ENCODE data around the gene INTS15. TPM values are rescaled to one million over a fixed set of nuclear protein-coding genes. Genes with fewer than 3 reads are reported as not detected.

The INTS15 gene
- total and polyA plus RNA-seq, 9 of the 15 experiments (the other 6 are each of a cell fraction or from before 2014, with no cell fraction given): 0.52 to 28.9 (median 11.6) TPM

DNA sequence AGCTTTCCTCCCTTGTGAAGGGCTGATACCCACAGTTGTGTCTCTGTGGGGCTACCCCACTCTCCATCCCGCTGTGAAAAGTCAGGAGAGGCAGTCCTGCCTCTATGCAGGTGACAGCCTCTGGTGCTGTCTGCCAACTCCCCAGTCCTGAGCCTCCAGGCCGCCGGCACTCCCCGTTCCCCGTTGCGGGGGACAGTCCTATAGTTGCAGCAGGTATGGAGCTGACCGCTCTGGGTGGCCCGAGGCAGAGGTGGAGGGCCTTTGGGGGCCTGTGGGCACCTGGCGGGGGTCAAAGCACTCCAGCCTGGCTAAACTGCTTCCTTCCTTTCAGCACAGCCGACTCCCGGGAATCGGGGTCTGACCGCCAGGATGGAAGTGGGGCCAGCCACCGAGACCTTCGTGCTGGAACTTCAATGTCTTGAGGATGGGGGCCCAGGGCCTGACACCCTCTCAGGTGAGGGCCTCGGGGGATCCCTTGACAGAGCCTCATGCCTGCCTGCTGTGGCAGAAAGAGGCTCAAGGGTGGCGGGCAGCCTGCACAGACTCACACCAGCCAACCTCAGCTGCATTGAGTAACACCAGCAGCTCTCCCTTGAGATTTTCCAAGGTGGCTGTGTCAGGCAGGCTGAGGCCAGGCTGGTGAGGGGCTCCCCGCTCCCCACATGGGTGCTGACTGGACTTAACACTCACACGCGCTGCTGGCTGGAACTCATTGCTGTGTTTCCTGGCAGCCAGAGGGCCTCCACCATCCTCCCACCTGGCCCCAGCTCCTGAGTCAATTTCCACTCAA, 27.2 kb downstream of the INTS15 start (continued):
- TF ChIP-seq ZNF175 (CRISPR knock-in tag; IDR thresholded peaks at IDR 0.05; ENCODE audit: low read depth) (no peak), ZBTB9 (CRISPR knock-in tag; IDR thresholded peaks at IDR 0.05) (no peak), ZNF57 (CRISPR knock-in tag; IDR thresholded peaks at IDR 0.05) (no peak), EP400 (IDR thresholded peaks at IDR 0.05) (no peak), FOS (IDR thresholded peaks at IDR 0.05; ENCODE audit: extremely low read depth, insufficient read length) (no peak), FOXA3 (CRISPR knock-in tag; conservative IDR thresholded peaks at IDR 0.05 in 1 of 2, IDR thresholded peaks at IDR 0.05 in 1 of 2) (no peak)
- TF ChIP-seq, protein P1, sequence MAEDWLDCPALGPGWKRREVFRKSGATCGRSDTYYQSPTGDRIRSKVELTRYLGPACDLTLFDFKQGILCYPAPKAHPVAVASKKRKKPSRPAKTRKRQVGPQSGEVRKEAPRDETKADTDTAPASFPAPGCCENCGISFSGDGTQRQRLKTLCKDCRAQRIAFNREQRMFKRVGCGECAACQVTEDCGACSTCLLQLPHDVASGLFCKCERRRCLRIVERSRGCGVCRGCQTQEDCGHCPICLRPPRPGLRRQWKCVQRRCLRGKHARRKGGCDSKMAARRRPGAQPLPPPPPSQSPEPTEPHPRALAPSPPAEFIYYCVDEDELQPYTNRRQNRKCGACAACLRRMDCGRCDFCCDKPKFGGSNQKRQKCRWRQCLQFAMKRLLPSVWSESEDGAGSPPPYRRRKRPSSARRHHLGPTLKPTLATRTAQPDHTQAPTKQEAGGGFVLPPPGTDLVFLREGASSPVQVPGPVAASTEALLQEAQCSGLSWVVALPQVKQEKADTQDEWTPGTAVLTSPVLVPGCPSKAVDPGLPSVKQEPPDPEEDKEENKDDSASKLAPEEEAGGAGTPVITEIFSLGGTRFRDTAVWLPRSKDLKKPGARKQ (CRISPR knock-in tag; IDR thresholded peaks at IDR 0.05): no peak

All from K562 (cell line).